Measurements from ENCODE around the gene VSIG10.

Gene VSIG10

DNA sequence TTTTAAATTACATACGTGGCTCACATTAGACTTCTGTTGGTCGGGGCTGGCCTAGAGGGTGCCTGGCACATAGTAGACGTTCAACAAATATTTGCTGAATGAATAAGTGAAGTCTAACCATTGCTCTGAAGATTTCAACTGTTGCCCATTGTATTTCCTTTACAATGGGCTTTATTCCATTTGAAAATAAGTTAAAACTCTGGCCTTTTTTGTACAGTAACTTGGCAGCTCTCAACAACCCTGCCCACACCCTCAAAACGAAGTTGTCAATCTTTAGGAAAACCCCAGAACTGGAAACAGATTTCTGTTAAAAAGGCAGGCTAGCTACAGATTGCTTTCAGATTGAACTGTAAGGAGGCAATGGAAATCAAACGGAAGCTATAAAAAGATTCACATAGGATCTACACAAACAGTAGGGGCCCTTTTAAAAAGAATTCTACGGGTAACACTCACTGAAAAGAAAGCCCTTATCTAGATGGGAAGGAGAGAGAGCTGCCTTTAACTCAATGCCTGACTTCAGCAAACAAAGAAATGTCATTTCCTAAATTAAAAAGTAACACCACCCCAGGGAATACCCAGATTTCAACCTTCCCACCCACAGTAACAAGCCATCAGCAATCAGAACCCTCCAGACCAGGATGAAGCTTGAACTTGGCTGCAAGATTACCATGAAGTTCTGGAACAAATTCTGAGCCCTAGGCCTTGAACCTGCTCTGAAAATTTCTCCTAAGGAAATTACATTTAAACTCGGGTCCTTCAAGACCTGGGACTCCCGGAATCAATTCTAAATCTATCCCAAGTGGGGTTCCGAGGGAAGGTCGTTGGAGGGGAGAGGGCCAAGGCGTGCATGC is 44.2 kb downstream of the VSIG10 start:
- peak; percentile 44 for DNase-seq (ENCODE audit: low spot score)

- no peak for DNase-seq (ENCODE audit: low spot score)
Observed at GRCh38 chr12:118058881-118059280, 44.9 kb downstream of the VSIG10 start.

GRCh38 chr12:118058227-118058626 is 45.6 kb downstream of the VSIG10 start:
- no peak for DNase-seq (ENCODE audit: low spot score)

DNA sequence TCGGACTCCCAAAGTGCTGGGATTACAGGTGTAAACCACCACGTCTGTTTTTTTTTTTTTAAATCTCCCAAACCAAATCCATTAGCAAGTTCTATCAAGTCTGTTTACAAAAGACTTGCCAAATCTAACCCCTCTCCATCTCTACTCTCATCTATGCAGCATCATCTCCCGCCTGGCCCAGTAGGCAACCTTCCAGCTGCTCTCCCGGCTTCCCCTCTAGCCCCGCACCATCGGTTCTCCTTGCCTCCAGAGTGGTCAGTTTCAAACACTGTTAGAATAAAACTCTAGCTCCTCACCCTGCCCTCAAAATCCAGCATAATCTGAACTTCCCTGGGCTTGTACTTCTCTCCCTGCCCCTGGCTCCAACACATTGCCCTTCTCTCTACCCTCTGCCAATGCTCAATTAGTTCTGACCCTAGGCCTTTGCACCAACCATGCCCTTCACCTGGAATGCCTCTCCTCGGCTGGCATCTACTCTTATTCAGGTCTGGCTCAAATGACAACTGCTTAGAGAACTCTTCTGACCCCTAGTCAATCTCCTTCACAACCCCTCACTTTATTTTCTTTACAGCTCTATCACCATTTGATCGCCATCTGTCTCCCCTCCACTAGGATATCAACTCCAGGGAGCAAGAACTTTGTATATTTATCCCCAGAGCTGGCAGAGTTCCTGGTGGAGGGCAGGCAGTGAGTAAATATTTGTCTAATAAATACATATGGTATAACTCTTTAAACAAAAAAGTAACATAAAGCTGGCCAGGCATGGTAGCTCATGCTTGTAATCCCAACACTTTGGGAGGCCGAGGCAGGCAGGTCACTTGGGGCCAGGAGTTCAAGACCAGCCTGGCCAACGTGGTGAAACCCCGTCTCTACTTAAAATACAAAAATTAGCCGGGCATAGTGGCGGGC is 47.7 kb downstream of the VSIG10 start:
- DNase-seq (ENCODE audit: low spot score): no peak

- peak; percentile 78 for DNase-seq (ENCODE audit: low spot score)
Observed at GRCh38 chr12:118055144-118055557, 48.7 kb downstream of the VSIG10 start.

DNA sequence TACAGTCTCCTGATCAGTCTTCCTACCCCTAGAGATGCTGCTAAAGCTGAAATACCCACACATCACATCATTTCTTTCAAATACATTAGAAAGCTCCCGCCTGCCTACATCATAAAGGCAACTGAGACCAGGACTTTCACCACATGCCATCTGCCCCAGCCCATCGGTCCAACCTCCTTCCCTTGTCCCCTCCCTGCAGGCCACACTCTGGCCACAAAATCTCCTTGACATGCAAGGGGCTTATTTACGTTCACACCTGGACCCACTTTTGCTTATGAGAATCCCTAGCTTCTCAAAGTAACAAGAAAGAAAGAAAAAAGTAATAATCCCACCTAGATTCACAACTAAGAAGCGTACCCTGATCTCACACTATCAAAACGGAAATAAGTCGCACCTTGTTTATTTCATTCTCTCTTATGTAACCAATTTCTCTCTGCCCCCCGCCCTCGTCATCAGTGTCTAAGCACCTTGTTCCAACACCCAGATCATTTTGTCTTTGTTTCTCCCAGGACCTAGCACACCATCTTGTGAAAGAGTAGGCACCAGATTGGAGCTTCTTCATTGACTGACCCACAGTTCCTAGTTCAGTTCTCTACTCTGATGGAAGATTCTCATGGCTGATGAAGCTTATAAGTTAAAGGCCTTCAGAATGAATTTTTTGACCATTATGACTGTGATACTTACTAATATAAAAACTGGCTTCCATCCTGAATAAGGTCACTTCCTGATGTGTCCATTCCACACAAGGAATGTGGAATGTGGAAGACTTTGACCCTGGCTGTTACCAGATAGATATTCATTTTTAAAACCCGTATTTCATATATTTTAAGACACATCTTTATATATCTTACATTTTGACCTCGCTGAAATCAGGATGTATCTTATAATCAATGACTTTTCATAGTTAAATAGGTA is 50.5 kb downstream of the VSIG10 start:
- DNase-seq (ENCODE audit: low spot score): no peak

DNA sequence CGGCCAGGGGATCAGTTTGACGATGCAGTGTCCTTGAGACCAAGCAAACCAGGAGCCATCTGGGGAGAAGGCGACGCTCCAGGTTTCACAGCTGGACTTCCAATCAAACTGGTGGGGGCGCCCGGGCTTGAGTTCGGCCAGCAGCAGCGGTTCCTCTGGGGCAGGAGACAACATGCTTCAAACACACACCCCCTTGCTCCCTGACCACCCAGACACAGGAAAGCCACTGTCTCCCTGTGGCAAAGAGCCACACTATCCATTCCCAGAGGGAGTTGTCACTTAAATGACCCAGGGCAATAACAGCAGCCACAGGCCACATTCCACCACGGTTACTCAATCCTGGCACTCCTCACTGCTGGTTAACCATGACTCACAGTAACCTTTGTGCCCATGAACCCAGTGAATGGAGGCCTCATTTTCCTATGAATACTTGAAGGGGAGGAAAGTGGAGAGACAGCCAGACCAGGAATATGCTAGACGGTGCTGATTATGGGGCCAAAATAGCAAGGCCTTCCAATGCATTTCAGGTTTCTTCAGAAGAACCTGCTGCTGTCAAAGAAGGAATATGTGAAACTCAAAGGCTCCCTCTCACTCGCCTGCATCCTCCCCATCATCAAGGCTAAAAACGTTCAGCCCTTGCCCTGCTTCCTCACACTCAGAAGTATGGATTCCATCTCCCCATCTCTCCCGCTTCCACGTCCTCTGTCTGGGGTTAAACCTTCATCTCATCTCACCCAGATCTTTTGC is 51.3 kb downstream of the VSIG10 start:
- peak; percentile 94 for DNase-seq (ENCODE audit: low spot score)

DNA sequence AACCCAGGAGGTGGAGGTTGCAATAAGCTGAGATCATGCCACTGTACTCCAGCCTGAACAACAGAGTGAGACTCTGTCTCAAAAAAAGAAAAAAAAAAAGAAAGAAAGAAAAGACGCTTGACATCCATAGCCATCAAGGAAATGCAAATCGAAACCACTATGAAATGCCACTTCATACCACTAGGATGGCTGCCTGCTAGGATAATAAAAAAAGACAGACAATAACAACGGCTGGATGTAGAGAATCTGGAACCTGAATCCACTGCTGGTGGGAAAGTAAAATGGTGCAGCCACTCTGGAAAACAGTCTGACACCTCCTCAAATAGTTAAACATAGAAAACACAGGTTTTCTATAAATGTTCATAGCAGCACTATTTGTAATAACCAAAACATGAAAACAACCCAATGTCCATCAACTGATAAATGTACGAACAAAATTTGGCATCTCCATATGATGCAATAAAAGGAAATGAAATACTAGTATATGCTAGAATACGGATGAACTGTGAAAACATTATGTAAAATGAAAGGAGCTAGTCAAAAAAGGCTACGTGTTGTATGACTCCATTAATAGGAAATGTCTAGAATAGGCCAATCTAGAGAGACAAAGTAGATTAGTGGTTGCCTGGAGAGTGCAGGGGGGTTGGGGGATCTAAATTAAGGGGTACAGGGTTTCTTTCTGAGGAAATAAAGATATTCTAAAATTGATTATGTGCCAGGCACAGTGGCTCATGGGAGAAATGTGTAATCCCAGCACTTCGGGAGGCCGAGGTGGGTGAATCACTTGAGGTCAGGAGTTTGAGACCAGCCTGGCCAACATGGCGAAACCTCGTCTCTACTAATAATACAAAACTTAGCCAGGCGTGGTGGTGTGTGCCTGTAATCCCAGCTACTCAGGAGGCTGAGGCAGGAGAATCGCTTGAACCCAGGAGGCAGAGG is 52.6 kb downstream of the VSIG10 start:
- no peak for DNase-seq (ENCODE audit: low spot score)

DNA sequence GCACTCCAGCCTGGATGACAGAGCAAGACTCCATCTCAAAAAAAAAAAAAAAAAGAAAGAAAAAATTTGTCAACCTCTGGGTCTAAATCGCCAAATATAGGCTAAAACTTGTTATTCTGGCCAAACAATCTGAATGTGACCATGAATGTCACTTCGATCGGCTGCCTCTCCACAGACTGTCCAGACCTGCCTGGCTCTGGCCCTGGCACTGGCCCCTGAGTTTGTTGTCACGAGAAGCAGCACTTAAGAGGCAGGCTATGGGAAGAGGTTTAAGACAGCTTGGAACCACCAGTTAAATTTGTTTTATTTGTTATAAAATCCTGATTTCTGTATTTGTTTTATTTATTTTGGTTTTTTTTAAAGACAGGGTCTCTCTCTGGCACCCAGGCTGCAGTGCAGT is 57.4 kb downstream of the VSIG10 start:
- DNase-seq (ENCODE audit: low spot score): no peak

- DNase-seq (ENCODE audit: low spot score): no peak
Observed at GRCh38 chr12:118044577-118044976, 59.2 kb downstream of the VSIG10 start.

DNA sequence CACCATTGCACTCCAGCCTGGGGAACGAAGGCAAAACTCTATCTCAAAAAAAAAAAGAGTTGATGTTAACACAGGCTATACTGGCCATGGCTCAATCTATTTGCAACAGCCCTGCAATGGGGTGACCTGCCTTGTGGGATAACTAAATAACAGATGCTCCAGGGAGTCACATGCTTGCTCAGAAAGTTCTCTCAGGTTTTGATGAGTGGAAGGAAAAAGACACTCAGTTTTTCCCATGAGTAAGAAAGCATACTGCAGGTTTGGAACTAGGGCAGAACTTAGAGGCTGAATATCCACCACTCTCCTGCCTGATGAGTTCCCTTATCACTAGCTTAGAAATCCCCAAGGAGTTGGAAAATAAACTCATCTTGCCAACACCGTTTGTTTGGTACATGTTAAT is 59.7 kb downstream of the VSIG10 start:
- DNase-seq (ENCODE audit: low spot score): no peak

- DNase-seq (ENCODE audit: low spot score): no peak
Observed at GRCh38 chr12:118042091-118042490, 61.7 kb downstream of the VSIG10 start.

DNA sequence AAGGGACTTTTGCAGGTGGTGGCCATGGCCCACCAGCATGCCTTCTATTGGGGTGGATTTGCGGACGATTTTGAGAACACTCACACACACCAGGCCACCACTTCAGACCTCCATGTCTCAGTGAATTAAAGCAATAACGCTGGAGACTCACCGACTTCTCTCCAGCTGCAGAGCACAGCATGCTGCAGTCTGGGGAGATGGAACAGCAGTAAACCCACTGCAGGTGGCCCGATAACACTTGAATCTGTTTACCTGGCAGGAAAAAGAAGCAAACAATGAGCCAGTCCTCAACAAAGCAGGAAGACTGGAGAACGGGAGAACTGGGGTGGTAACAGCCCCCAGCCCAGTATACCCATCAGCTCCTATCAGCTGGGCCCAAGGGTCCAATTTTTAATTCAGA is 65.7 kb downstream of the VSIG10 start:
- no peak for DNase-seq (ENCODE audit: low spot score)

- DNase-seq (ENCODE audit: low spot score): no peak
Observed at GRCh38 chr12:118036672-118037411, 67.0 kb downstream of the VSIG10 start.

DNA sequence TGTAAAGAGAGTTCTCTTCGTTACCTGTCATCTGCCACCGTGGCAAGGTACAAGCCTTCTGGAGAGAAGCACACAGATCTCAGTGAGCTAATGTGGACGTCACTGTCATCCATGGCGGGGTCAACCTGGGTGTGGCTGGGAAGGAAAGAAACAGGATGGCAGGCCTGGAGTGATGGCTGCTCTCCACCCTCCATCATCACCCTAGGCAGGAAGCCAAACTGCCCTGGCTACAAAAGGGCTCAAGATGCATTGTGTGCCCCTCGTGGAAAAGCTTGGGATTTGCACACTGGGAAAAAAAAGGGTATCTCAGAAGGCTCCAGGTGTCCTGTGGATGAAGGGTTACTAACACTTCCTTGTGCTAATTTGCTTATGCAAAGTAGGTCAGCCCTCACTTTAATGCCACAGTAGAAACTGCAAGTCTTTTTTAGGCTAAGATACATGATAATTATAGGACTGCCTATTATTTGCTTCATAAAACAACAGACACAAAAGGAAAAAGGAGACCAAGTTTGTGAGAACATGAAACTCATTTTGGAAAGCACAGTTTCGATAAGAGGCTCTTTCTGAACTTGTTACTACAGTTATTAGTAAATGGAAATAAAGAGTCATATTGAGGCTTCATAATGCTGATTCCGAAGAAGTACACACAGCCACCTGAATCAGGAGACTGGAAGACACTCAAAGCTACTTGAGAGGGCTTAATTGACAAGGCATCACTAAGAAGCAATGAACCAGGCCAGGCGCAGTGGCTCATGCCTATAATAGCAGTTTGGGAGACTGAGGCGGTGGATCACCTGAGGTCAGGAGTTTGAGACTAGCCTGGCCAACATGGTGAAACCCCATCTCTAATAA is 68.4 kb downstream of the VSIG10 start:
- DNase-seq (ENCODE audit: low spot score): peak; percentile 48

DNA sequence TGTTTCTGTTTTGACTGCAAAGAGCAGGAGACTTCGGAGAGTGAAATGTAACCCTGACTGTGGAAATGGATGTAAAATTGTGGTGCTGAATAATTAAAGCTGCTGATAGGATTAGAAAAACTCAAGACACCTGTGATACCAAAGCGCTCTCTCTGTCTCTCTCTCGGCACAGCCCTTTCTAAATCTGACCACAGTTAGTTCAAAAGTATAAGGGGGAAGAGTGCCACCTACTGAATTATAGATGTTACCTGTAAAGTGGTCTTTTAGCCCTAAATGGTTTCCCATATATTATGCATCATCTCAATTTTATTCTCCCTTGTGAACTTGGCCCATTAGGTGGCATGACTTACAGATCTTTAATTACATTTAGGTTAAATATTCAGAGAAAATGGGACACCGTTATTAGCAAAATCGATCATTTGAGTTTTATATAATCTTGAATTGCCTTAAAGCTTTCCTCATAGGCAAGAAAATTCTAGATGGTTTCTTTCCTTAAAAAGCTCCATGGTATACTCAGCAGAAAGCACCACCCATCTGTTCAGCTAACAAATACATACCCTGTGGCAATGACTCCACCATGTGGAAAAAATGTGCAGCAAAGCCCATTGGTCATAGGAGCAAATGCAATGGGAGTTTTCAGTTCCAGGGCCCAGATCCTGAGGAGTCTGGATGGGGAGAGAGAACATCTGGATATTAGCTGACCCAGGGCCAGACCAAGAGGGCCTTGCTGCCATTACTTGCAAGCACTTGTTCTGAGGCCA is 69.2 kb downstream of the VSIG10 start:
- peak; percentile 66 for DNase-seq (ENCODE audit: low spot score)

DNA sequence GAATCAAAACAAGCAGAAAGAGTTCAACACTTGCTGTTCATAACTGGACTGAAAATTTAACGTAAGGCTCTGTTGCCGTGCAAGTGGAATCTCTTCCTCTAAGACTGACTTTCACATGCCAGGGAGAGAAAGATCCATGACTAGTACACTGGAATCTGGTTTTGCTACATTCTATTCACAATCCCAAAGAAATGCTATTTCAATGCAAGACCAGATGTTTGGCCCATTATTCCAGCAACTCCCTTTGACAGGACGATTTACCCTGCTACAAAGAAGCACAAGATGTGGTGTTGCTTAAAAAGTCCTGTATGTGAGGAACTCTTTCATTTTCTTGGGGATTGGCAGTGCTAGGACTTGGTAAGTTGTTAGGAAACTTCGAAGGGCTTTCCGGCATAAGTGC is 69.9 kb downstream of the VSIG10 start:
- DNase-seq (ENCODE audit: low spot score): no peak

DNA sequence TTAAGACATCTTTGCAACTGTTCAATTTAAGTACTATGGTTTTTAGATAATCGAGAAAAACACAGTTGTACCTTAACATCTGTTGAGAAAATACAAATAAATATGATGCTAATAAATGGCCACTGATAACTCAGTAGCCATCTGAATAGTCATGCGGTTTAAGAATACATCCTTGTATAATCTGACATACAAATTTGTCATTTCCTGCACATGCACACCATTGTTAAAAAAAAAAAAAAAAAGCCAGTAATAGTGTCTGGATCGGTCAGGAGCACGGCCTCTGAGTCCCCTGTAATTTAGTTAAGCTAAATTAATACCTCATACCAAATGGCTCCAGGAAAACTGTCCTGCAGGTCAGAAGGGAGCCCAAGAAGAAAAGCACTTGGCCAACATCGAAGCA is 70.5 kb downstream of the VSIG10 start:
- DNase-seq (ENCODE audit: low spot score): no peak
